Measurements from ENCODE around the gene TMEM106C.

The TMEM106C gene, protein sequence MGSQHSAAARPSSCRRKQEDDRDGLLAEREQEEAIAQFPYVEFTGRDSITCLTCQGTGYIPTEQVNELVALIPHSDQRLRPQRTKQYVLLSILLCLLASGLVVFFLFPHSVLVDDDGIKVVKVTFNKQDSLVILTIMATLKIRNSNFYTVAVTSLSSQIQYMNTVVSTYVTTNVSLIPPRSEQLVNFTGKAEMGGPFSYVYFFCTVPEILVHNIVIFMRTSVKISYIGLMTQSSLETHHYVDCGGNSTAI

DNA sequence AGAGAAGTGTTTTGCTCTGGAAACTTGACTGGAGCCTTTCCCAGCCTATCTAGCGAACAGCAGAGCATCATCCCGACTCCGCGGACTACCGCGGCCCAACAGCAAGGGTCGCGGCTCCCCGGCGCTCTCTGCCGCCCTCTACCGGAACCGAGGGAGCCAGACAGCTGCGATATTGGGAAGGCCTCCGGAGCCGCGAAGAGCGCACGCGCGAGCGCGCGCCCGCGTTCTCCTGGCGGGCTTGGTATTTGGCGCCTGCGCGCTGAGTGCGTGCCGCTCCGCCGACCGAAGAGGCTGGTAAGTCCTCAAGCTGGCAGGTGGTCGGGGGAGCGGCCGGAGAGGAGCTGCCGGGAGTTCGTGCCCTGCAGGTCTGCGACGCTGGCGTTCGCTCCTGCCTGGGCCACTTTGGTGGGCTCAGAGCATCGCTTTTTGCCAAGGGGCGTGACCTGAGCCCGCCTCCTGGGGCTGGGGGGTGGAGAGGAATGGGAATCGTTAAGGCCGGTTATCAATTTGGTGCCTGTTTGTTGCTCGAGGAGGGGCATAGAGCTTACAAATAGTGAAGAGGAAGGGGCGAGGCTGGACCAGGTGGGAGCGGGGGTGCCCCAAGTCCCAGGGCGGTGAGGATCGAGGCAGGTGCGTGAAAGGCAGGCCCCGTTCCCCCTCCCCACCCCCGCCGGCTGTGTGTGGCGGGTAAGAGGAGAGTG lies at the start of gene TMEM106C:
TSS of gene TMEM106C (plus strand) at position 257 of the 701 bp plus-strand sequence. CDS start 641 bp downstream, outside the sequence.
- peak; percentile 93 for DNase-seq

GRCh38 chr12:47920913-47921312 lies 42.5 kb upstream of the TMEM106C start:
- DNase-seq, result no peak

DNA sequence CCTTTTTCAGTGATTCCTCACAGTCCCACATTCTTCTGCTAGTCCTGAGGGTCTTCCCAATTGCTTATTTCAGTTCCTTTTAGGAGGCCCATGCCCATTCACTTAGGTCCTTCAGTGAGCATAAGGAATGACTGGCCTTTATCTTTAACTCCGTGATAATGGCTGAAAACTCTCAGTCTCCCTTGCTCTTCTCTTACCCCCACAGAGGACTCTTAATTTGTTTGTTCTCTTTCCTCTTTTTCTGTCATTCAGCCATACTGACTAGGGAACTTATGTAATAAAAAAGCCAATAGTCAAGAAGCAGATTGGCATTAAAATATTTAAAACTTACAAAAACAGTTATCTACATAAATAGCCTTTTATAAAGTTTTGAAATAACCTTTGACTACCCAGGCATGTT lies 41.5 kb upstream of the TMEM106C start:
- DNase-seq, result no peak

DNA sequence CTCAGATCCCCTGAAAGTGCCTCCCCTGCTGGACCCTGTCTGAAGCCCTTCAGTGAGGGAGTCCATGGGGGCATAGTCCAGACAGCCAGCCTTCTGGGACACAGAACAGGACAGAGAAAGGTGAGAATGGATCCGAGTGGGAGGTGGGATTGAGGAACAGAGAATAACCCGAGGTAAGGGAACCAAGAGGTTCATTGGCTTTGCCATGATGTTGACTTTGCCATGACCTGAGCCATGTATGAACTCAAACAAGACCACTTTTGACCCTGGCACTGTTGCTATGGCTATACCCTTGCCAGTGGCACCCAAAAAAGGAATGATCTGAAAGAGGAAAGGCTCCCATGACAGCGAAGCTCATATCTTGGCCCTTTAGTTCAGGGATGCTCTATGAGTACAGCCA lies 36.0 kb upstream of the TMEM106C start:
- DNase-seq, result no peak

GRCh38 chr12:47930634-47931033 lies 32.8 kb upstream of the TMEM106C start:
- no peak for DNase-seq

DNA sequence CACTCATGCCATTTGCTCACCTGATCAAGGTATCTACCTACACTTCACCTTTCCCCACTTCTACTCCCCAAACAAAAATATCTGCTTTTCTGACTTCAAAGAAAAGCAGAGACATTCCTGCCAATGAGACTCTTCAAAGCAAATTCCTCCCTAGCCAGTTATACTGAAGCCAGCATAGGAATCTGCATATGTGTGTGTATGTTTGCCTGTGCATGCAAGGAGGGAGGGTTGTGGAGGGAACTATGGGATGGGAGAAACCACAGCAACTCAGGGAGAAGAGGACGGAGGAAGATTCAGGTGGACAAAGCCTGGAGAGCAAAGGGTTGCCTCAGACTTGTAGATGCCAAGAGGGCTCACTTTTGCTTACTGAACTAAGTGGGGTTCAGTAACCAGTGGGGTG lies 32.2 kb upstream of the TMEM106C start:
- DNase-seq, result no peak

DNA sequence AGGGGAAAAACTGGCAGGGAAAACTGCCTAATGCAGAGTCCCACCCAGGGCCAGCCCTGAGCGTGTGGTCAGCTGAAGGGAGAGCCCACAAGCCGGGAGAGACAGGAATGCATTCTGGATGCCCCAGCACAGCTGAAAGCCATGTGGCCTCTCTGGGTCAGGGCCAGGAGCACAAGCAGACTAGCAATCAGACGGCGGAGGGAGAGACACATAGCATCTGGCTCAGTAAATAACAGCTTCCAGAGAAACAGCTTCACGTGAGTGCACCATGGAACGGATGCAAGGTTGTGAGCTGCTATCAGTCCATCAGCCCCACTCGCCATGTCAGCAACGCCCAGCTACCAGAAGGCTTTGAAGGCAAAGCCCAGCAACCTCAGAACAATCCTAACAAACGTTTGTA lies 28.2 kb upstream of the TMEM106C start:
- no peak for DNase-seq

DNA sequence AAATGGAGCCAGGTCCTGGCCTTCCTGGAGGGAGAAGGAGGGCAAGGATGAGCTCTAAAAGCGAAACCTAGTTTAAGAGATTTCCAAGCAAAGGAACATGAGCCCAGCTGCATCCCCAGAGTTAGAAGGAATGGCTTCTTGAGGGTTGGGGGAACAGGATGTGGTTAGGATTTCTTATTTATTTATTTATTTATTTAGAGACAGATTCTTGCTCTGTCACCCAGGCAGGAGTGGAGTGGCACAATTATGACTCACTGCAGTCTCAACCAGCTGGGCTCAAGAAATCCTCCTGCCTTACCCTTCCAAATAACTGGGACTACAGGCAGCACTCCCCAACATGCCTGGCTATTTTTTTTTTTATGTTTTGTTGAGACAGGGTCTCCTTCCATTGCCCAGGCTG lies 25.3 kb upstream of the TMEM106C start:
- DNase-seq, result no peak

GRCh38 chr12:47938594-47938993 lies 24.8 kb upstream of the TMEM106C start:
- no peak for DNase-seq

DNA sequence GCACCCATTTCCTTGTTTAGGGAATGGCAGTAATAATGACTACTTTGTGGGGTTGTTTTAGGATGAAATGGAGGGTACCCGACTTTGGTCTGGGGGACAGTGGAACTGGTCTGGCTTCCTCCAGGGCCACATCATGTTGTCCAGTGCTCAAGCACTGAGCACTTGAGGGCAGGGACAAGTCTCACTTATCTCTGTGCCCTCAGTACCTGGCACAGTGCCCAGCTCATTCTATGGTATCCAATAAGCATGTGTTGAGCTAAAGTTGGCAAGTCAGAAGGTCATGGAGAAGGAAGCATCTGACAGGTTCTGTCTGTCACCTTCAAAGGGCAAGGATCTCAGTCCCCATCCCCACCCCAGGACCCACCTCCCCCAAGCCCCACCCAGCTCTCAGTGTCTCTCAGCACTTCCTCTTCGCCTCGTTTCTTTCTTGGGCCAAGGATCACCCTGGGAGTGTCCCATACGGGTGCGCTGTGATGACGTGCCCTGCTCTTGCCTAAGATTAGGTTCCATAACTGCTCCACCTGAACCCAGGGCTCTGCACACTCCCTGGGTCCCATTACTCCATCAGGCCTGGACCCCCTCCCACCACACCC lies 24.3 kb upstream of the TMEM106C start:
- no peak for DNase-seq

GRCh38 chr12:47940773-47941474 lies 22.5 kb upstream of the TMEM106C start:
- no peak for DNase-seq

GRCh38 chr12:47941475-47941780 lies 22.0 kb upstream of the TMEM106C start:
- DNase-seq, result no peak

DNA sequence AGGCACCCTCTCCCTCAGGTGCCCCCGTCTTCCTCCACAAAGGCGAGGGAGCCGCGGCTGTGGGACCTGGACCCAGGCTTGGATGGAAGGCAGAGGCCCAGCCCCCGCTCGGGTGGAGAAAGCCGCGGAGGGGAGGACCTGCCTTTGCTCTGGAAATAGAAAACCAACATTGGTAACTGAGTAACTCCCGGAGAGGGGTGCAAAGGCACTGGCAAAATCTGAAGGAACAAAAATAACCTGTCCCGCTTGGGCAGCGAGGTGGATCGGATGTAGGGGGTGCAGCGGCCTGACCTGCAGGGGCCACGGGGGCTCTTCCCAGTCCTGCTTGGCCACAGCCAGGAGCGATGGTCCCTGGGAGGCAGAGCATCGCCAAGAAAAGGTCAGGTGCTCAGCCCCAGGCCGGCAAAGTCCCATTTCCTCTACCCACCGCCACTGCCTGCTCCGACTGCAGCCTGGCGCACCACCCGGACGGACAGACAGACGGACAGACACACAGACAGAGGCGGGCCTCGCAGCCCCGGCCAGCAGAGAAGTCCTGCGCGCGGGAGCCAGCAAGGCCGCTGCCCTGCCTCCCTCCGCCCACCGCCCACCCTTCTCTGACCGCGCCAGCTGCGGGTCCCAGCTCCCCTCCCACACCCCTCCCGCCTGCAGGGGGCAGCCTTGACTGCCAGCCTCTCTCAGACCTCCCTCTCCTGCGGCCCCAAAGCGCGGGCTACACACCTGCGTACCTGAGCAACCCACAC lies 21.4 kb upstream of the TMEM106C start:
- DNase-seq, result peak; percentile 46

DNA sequence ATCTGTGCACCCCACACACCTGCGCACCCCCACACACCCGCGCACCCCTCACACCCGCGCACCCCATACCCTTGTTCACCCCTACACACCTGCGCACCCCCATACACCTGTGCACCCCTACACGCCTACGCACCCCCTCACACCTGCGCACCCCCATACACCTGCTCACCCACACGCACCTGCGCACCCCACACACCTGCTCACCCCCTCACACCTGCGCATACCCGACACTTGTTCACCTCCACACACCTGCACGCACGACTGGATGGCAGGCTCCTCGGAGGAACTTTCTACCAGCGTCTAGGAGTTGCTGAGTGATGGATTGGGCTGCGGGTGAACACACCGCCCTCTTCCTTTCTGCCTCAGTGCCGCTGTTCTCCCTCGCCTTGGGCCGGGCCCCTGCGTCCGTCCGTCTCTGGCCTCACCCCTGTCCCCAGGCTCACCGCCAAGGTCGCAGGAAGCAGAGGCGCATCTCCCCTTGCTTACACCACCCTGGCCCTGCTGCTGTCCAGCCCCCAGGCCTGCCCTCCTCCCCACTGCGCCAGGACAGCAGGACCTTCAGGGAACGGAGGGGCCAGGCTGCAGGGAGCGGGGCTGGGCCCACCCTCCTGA lies 20.7 kb upstream of the TMEM106C start:
- no peak for DNase-seq

DNA sequence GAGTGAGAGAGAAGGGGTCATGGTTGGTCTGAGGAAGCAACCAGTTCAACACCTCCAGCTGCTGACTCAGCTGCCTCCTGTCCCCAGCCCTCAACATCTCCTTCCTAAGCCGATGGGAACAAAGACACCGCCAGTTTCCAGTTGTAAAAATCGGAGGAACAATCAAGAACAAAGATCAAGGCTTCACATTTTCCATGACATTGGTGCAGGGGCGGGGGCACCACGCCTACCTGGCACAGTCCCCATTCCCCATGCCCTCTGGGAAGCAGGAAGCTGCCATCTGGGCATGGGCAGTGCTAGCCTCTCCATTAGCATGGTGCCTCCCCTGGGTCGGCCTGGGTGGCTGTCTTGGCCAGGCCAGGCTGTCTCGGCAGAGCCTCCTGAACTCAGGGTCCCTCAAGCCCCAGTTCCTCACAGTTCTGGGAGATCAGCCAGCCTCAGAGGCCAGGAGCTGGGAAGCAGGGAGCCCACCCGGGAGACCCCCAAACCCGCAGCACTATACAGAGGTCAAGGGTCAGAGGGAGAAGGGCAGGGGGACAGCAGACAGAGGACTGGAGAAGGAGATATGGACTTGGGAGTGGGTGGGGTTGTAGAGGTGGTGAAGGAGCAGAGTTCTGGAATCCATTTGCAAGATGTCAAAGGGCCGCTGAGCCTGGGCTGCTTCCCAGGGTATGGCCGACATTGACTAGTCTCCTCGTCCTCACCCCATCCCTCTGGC lies 19.6 kb upstream of the TMEM106C start:
- no peak for DNase-seq

DNA sequence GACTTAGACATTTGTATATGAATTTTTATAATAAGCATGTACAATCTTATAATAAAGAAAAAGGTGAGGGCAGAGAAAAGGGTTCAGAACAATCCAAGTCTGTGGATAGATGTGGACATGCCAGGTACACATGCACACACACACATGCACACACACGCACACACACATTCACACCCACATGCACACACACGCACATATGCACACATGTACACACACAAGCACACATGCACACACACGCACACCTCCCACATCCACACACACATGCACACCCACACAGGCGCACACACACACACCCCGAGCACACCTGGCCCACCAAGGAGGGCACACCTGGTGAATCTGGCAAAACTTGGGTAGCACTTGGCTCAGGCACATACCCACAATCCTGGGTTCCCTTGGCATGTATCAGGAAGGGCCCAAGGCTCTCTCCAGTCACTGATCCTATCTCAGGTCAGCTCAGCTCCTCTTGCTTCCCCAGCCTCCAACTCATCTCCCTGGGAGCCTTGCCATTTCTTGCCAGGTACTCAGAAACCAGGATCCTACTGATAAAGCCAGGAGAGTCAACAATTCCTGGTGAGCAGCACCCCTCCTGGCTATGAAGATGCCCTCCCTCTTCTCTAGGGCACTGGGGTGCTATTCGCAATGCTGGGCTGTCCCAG lies 18.6 kb upstream of the TMEM106C start:
- no peak for DNase-seq

DNA sequence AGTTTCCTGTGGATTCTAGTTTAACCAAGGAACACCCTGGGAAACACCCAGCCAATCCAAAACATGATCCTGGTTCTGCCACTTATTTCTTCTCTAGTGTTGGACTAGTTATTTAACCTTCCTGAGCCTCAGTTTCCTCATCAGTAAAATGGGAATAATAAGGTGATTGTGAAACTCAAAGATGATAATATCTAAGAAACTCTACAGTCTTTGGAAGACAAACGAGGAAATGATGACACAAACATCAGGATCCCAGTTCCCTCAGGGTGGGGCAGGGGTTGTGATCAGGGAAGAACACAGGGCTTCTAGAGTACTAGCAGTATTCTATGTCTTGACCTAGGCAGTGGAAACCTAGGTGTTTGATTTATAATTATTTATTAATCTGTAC lies 18.1 kb upstream of the TMEM106C start:
- no peak for DNase-seq

GRCh38 chr12:47946413-47947323 lies 16.7 kb upstream of the TMEM106C start:
- DNase-seq, result no peak

DNA sequence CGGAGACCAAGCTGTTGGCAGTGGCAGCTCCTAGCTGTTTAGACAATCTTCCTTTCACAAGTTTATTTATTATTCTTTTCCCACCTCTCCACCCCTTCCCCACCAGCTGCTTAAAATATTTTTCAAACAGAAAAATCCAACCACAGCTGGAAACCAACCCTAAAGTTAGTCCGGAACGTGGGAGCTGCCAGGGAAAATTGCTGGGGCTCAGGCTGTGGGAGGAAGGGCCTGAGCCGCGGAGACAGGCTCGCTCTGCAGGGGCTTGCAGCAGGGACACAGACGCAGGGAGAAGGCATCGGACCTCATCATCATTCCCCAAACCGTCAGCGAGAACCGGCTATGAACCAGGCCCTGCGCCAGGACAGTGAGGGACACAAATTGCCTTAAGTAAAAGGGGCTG lies 16.1 kb upstream of the TMEM106C start:
- no peak for DNase-seq

Measured in stimulated activated CD4-positive, alpha-beta T cell treated with anti-CD3 and anti-CD28 coated beads, Interleukin-4, amount 100 ng/mL, for 1 hour (primary cell).